ENCODE measurements around the gene CALN1.

Gene CALN1

GRCh38 chr7:72038022-72038732 is 374.0 kb downstream of the CALN1 start:
- DNase-seq (ENCODE audit: low spot score): no peak

GRCh38 chr7:72037516-72037915 is 374.6 kb downstream of the CALN1 start:
- no peak for DNase-seq (ENCODE audit: low spot score)

- no peak for DNase-seq (ENCODE audit: low spot score)
Measured at GRCh38 chr7:72035266-72035665, 376.9 kb downstream of the CALN1 start.

- no peak for DNase-seq (ENCODE audit: low spot score)
Measured at GRCh38 chr7:72032934-72033333, 379.2 kb downstream of the CALN1 start.

GRCh38 chr7:72030994-72031667 is 381.0 kb downstream of the CALN1 start:
- DNase-seq (ENCODE audit: low spot score): no peak

- DNase-seq (ENCODE audit: low spot score): no peak
Measured at GRCh38 chr7:72028267-72028666, 383.9 kb downstream of the CALN1 start.

- no peak for DNase-seq (ENCODE audit: low spot score)
Measured at GRCh38 chr7:72025381-72025960, 386.7 kb downstream of the CALN1 start.

- no peak for DNase-seq (ENCODE audit: low spot score)
Measured at GRCh38 chr7:72023926-72024325, 388.2 kb downstream of the CALN1 start.

GRCh38 chr7:72021716-72022115 is 390.4 kb downstream of the CALN1 start:
- DNase-seq (ENCODE audit: low spot score): no peak

- no peak for DNase-seq (ENCODE audit: low spot score)
Measured at GRCh38 chr7:72020311-72020710, 391.8 kb downstream of the CALN1 start.

- no peak for DNase-seq (ENCODE audit: low spot score)
Measured at GRCh38 chr7:72019436-72019835, 392.7 kb downstream of the CALN1 start.

GRCh38 chr7:72017756-72018155 is 394.4 kb downstream of the CALN1 start:
- DNase-seq (ENCODE audit: low spot score): no peak

- no peak for DNase-seq (ENCODE audit: low spot score)
Measured at GRCh38 chr7:72016574-72016973, 395.6 kb downstream of the CALN1 start.

- no peak for DNase-seq (ENCODE audit: low spot score)
Measured at GRCh38 chr7:72015136-72015535, 397.0 kb downstream of the CALN1 start.

GRCh38 chr7:72007018-72007417 is 405.1 kb downstream of the CALN1 start:
- DNase-seq (ENCODE audit: low spot score): no peak

GRCh38 chr7:72003236-72003635 is 408.9 kb downstream of the CALN1 start:
- DNase-seq (ENCODE audit: low spot score): no peak

GRCh38 chr7:71996141-71996540 is 416.0 kb downstream of the CALN1 start:
- DNase-seq (ENCODE audit: low spot score): no peak

- DNase-seq (ENCODE audit: low spot score): no peak
Measured at GRCh38 chr7:71995111-71995510, 417.0 kb downstream of the CALN1 start.

- no peak for DNase-seq (ENCODE audit: low spot score)
Measured at GRCh38 chr7:71991586-71991985, 420.6 kb downstream of the CALN1 start.

- no peak for DNase-seq (ENCODE audit: low spot score)
Measured at GRCh38 chr7:71990138-71990462, 422.0 kb downstream of the CALN1 start.

- no peak for DNase-seq (ENCODE audit: low spot score)
Measured at GRCh38 chr7:71988201-71988600, 423.9 kb downstream of the CALN1 start.

- no peak for DNase-seq (ENCODE audit: low spot score)
Measured at GRCh38 chr7:71987200-71987767, 424.9 kb downstream of the CALN1 start.

GRCh38 chr7:71984348-71984747 is 427.8 kb downstream of the CALN1 start:
- no peak for DNase-seq (ENCODE audit: low spot score)
